Fibroblast of lung (primary cell): ENCODE data around the gene IFI27. TPM values are rescaled to one million over a fixed set of nuclear protein-coding genes. Genes with fewer than 3 reads are reported as not detected.

ENCODE experiments used
- DNase-seq, 2 donors: peaks; one replicate each; pipeline versions ENCODE4 v3.0.0 to v3.0.0-alpha.2; 2010; ENCODE audit warnings: low read depth in 2 of 2
- H2AFZ ChIP-seq: 2 replicates; pipeline ENCODE4 v1.5.1; 2012; ENCODE audit warnings: low read length, control low read depth, inconsistent platforms
- H3K27ac ChIP-seq: 2 replicates; pipeline ENCODE4 v1.5.1; 2011; ENCODE audit warnings: low read length, control low read depth; ENCODE audit not compliant: insufficient read depth
- H3K27me3 ChIP-seq: 2 replicates; pipeline ENCODE4 v1.5.1; 2011; ENCODE audit warnings: mild to moderate bottlenecking, low read length; ENCODE audit not compliant: control insufficient read depth, insufficient read depth
- H3K36me3 ChIP-seq: 2 replicates; pipeline ENCODE4 v1.5.1; 2011; ENCODE audit warnings: low read length; ENCODE audit not compliant: control insufficient read depth, insufficient read depth
- H3K4me1 ChIP-seq: 2 replicates; pipeline ENCODE4 v1.5.1; 2011; ENCODE audit warnings: low read length; ENCODE audit not compliant: control insufficient read depth, insufficient read depth; ENCODE audit errors: extremely low read depth
- H3K4me2 ChIP-seq: 2 replicates; pipeline ENCODE4 v1.5.1; 2011; ENCODE audit warnings: low read length, control low read depth; ENCODE audit not compliant: insufficient read depth; ENCODE audit errors: extremely low read depth
- H3K4me3 ChIP-seq, 4 experiments: fragments of 200-600 bp in 1 of 4; sonication (generic) in 1 of 4; replicated peaks in 1 of 4; 2 replicates each; pipeline ENCODE4 v1.5.1; 2011 to 2016; ENCODE audit warnings: low read length in 4 of 4, low read depth in 3 of 4, mild to moderate bottlenecking in 3 of 4, control low read depth in 2 of 4, inconsistent platforms in 1 of 4, mixed read lengths in 1 of 4; ENCODE audit not compliant: insufficient read depth in 1 of 4; ENCODE audit errors: control extremely low read depth in 1 of 4
- H3K79me2 ChIP-seq: 2 replicates; pipeline ENCODE4 v1.5.1; 2012; ENCODE audit warnings: mild to moderate bottlenecking, low read length, inconsistent platforms; ENCODE audit not compliant: control insufficient read depth, insufficient read depth
- H3K9ac ChIP-seq: 2 replicates; pipeline ENCODE4 v1.5.1; 2011; ENCODE audit warnings: mild to moderate bottlenecking, low read length, control low read depth; ENCODE audit not compliant: insufficient read depth
- H3K9me3 ChIP-seq: 2 replicates; pipeline ENCODE4 v1.5.1; 2012; ENCODE audit warnings: low read depth, low read length; ENCODE audit not compliant: control insufficient read depth, insufficient read depth
- H4K20me1 ChIP-seq: 2 replicates; pipeline ENCODE4 v1.5.1; 2011; ENCODE audit warnings: low read length; ENCODE audit not compliant: control insufficient read depth, insufficient read depth; ENCODE audit errors: extremely low read depth
- CTCF ChIP-seq, 2 donors: IDR thresholded peaks in 1 of 2; conservative IDR thresholded peaks in 1 of 2; 1 replicate in 1 of 2; 2 replicates in 1 of 2; pipeline ENCODE4 v1.5.1; 2011 to 2012; ENCODE audit warnings: low read length in 2 of 2, control low read depth in 1 of 2, inconsistent platforms in 1 of 2, low read depth in 1 of 2, mild to moderate bottlenecking in 1 of 2
- EZH2 ChIP-seq: IDR thresholded peaks from 2 replicates; pipeline ENCODE4 v1.5.1; 2012; ENCODE audit warnings: low read length, control low read depth, mild to moderate bottlenecking; ENCODE audit errors: missing control alignments
- polyA plus RNA-seq, 2 donors: library from polyadenylated mRNA; depleted of rRNA in 1 of 2; stranded (reverse) in 1 of 2; unstranded in 1 of 2; fragments of >200 nt; gene quantifications; 2 replicates each; pipeline ENCODE4 v1.2.1, GENCODE V29; 2011 to 2012; ENCODE audit warnings: missing spikeins in 1 of 2
- total RNA-seq: library from RNA; depleted of rRNA; stranded (reverse); fragments of >200 nt; gene quantifications from 2 replicates; pipeline ENCODE4 v1.2.1, GENCODE V29; 2014

IFI27 gene
- total and polyA plus RNA-seq, 2 donors (not counting 1 experiment from before 2014, with no cell fraction given), result 7.9 to 32.2 TPM

GRCh38 chr14:94138251-94138650, 27.7 kb downstream of the IFI27 start:
- TF ChIP-seq CTCF (conservative IDR thresholded peaks at IDR 0.05 in 1 of 2, IDR thresholded peaks at IDR 0.05 in 1 of 2; ENCODE audit: low read depth in 1 of 2, low read length in 2 of 2) (no peak), EZH2 (no peak)
- no peak overlapping the region for H3K4me3 ChIP-seq
- H3K9me3 ChIP-seq, result no peaks in the 10 kb centered on the region
- no peak overlapping the region for H3K27ac ChIP-seq
- H3K9ac ChIP-seq, result no peak overlapping the region
- no peaks in the 10 kb centered on the region for H3K36me3 ChIP-seq
- H3K4me2 ChIP-seq, result no peak overlapping the region
- no peaks in the 10 kb centered on the region for H3K27me3 ChIP-seq
- H3K4me1 ChIP-seq, result no peaks in the 10 kb centered on the region
- no peaks in the 10 kb centered on the region for H4K20me1 ChIP-seq
- H2AFZ ChIP-seq, result no peak overlapping the region
- no peak for DNase-seq
- no peaks in the 10 kb centered on the region for H3K79me2 ChIP-seq

DNA sequence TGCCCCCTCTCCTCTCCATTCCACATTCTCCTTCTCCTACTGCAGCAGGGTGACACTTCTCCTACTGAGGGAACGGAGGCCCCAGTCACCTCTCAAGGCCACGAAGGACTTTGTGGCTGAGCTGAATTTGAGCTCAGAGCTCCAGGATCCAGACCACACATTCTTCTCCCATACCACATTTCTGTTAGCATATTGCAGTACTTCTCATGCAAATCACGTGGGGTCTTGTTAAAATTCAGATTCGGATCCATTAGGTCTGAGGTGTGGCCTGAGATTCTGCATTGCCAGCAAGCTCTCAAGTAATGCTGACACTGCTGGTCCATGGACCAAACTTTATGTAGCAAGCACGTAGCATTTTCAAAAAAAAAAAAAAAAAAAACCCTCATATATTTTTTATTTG, 28.5 kb downstream of the IFI27 start:
- no peak overlapping the region for H3K4me2 ChIP-seq
- no peaks in the 10 kb centered on the region for H4K20me1 ChIP-seq
- no peaks in the 10 kb centered on the region for H3K9me3 ChIP-seq
- TF ChIP-seq EZH2, result no peak
- no peak for TF ChIP-seq CTCF (conservative IDR thresholded peaks at IDR 0.05 in 1 of 2, IDR thresholded peaks at IDR 0.05 in 1 of 2; ENCODE audit: low read depth in 1 of 2, low read length in 2 of 2)
- H3K27me3 ChIP-seq, result no peaks in the 10 kb centered on the region
- H3K79me2 ChIP-seq, result no peaks in the 10 kb centered on the region
- peak in 1 of 2 donors; percentile 17 for DNase-seq
- H3K36me3 ChIP-seq, result no peaks in the 10 kb centered on the region
- no peak overlapping the region for H2AFZ ChIP-seq
- H3K4me3 ChIP-seq, result no peak overlapping the region
- H3K27ac ChIP-seq, result no peak overlapping the region
- no peaks in the 10 kb centered on the region for H3K4me1 ChIP-seq
- H3K9ac ChIP-seq, result no peak overlapping the region

DNA sequence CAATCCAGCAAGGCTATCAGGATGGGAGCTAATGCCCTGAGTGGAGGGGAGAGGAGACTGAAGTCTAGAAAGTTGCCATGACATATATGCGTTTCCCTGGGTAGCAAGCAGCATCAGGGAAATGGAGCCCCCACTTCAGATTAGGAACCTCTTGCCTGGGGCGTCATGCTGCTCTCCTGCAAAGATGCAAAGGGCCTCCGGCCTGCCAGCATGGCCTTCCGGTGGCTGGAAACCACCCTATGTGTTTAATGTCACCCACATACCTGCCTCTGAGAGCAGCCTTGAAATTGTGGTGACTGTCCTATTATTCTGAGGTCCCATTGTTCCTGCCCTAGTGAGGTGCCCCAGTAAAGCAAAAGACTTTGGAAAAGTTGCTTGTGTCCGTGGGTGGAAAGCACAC, 28.9 kb downstream of the IFI27 start:
- no peak overlapping the region for H3K4me2 ChIP-seq
- H3K79me2 ChIP-seq, result no peaks in the 10 kb centered on the region
- no peak for DNase-seq
- no peak for TF ChIP-seq EZH2
- no peak for TF ChIP-seq CTCF (conservative IDR thresholded peaks at IDR 0.05 in 1 of 2, IDR thresholded peaks at IDR 0.05 in 1 of 2; ENCODE audit: low read depth in 1 of 2, low read length in 2 of 2)
- H3K27me3 ChIP-seq, result no peaks in the 10 kb centered on the region
- H4K20me1 ChIP-seq, result no peaks in the 10 kb centered on the region
- H3K36me3 ChIP-seq, result no peaks in the 10 kb centered on the region
- no peak overlapping the region for H3K9ac ChIP-seq
- H3K4me3 ChIP-seq, result no peak overlapping the region
- no peak overlapping the region for H2AFZ ChIP-seq
- no peak overlapping the region for H3K27ac ChIP-seq
- no peaks in the 10 kb centered on the region for H3K9me3 ChIP-seq
- H3K4me1 ChIP-seq, result no peaks in the 10 kb centered on the region
